Endothelial cell of umbilical vein (primary cell): ENCODE measurements around the gene MACROD2. TPM values are rescaled to one million over a fixed set of nuclear protein-coding genes. Genes with fewer than 3 reads are reported as not detected.

Source experiments
- BruUV-seq: library from RNA; stranded (reverse); fragments of 400-500 nt; replicated peaks from 2 replicates; lab custom pipeline; 2021; lab: Mats Ljungman, UMichigan
- CTCF ChIA-PET: fragments of 300-600, 350-600 bp; sonication (Branson Sonifier 250); formaldehyde crosslinking; loops from one replicate; lab custom pipeline; 2021; ENCODE audit warnings: antibody characterized with exemption, inconsistent platforms; lab: Charles Lee
- POLR2A ChIA-PET: fragments of 300-600, 350-600 bp; sonication (Branson Sonifier 250); formaldehyde crosslinking; loops from one replicate; lab custom pipeline; 2021; ENCODE audit warnings: antibody characterized with exemption, inconsistent platforms; lab: Charles Lee
- DNase-seq: peaks from one replicate; pipeline ENCODE4 v3.0.0-alpha.2; 2011; ENCODE audit warnings: low read depth, low spot score
- FAIRE-seq: peaks from 2 replicates; lab custom pipeline; 2011; peaks lifted over from hg19 to GRCh38; lab: Jason Lieb, UNC
- H2AFZ ChIP-seq: 2 replicates; pipeline ENCODE4 v1.6.0; 2012; ENCODE audit warnings: low read depth, low read length, control low read depth, inconsistent platforms
- H3K27ac ChIP-seq: 2 replicates; pipeline ENCODE4 v1.5.1; 2011; ENCODE audit warnings: low read depth, mild to moderate bottlenecking, control low read depth, low read length, moderate library complexity; ENCODE audit not compliant: insufficient read depth
- H3K27me3 ChIP-seq, 2 experiments: 2 replicates each; pipeline versions ENCODE4 v1.6.0 to v1.6.1; 2011; ENCODE audit warnings: low read length in 2 of 2, mixed read lengths in 1 of 2; ENCODE audit not compliant: control insufficient read depth in 2 of 2, insufficient read depth in 2 of 2
- H3K36me3 ChIP-seq, 2 experiments: 2 replicates in 1 of 2; 3 replicates in 1 of 2; pipeline ENCODE4 v1.5.1; 2011; ENCODE audit warnings: low read length in 2 of 2, mild to moderate bottlenecking in 1 of 2, moderate library complexity in 1 of 2; ENCODE audit not compliant: control insufficient read depth in 2 of 2, insufficient read depth in 2 of 2; ENCODE audit errors: extremely low read depth in 1 of 2
- H3K4me1 ChIP-seq: 3 replicates; pipeline ENCODE4 v1.5.1; 2011; ENCODE audit warnings: mild to moderate bottlenecking, low read length; ENCODE audit not compliant: control insufficient read depth, insufficient read depth; ENCODE audit errors: extremely low read depth
- H3K4me2 ChIP-seq: 2 replicates; pipeline ENCODE4 v1.6.1; 2011; ENCODE audit warnings: low read length, control low read depth, mixed read lengths; ENCODE audit not compliant: insufficient read depth
- H3K4me3 ChIP-seq, 3 experiments: fragments of 200-600 bp in 1 of 3; sonication (generic), shearing (Covaris generic) in 1 of 3; replicated peaks in 1 of 3; 2 replicates each; pipeline ENCODE4 v1.5.1; 2011 to 2016; ENCODE audit warnings: control low read depth in 3 of 3, low read length in 3 of 3, mild to moderate bottlenecking in 2 of 3, inconsistent platforms in 1 of 3, low read depth in 1 of 3, moderate library complexity in 1 of 3; ENCODE audit not compliant: insufficient read depth in 1 of 3
- H3K79me2 ChIP-seq: 2 replicates; pipeline ENCODE4 v1.6.0; 2012; ENCODE audit warnings: low read length, inconsistent platforms; ENCODE audit not compliant: control insufficient read depth, insufficient read depth
- H3K9ac ChIP-seq: replicated peaks from 2 replicates; pipeline ENCODE3; 2011; ENCODE audit warnings: low read length, control low read depth; ENCODE audit not compliant: insufficient read depth; ENCODE audit errors: extremely low read depth
- H3K9me1 ChIP-seq: replicated peaks from 3 replicates; pipeline ENCODE4 v1.6.0; 2011; ENCODE audit warnings: mild to moderate bottlenecking, low read length; ENCODE audit not compliant: control insufficient read depth, insufficient read depth; ENCODE audit errors: extremely low read depth
- H3K9me3 ChIP-seq: replicated peaks from 2 replicates; pipeline ENCODE4 v1.5.1; 2012; ENCODE audit warnings: low read length, inconsistent platforms; ENCODE audit not compliant: control insufficient read depth, insufficient read depth
- H4K20me1 ChIP-seq: replicated peaks from 2 replicates; pipeline ENCODE3; 2011; ENCODE audit warnings: mild to moderate bottlenecking, low read length; ENCODE audit not compliant: control insufficient read depth, insufficient read depth; ENCODE audit errors: extremely low read depth
- CTCF ChIP-seq, 2 donors: IDR thresholded peaks; 1 replicate in 1 of 2; 2 replicates in 1 of 2; pipeline ENCODE4 v1.5.1; 2011; ENCODE audit warnings: low read length in 2 of 2, mild to moderate bottlenecking in 2 of 2, moderate library complexity in 2 of 2, control low read depth in 1 of 2, inconsistent platforms in 1 of 2, low read depth in 1 of 2; ENCODE audit not compliant: insufficient read depth in 1 of 2; ENCODE audit errors: extremely low read depth in 1 of 2
- EZH2 ChIP-seq: IDR thresholded peaks from 2 replicates; pipeline ENCODE4 v1.6.1; 2012; ENCODE audit warnings: borderline replicate concordance, low read depth, mild to moderate bottlenecking, moderate library complexity, low read length, inconsistent platforms; ENCODE audit not compliant: severe bottlenecking
- FOS ChIP-seq: IDR thresholded peaks from 2 replicates; pipeline ENCODE4 v1.6.1; 2011; ENCODE audit warnings: mild to moderate bottlenecking, low read length, moderate library complexity, borderline replicate concordance; ENCODE audit not compliant: insufficient read depth
- GATA2 ChIP-seq: IDR thresholded peaks from 2 replicates; pipeline ENCODE4 v1.7.0; 2011; ENCODE audit warnings: low read depth, mild to moderate bottlenecking, moderate library complexity, mixed read lengths, low read length; ENCODE audit not compliant: insufficient read length, insufficient read depth
- JUN ChIP-seq: IDR thresholded peaks from 2 replicates; pipeline ENCODE4 v1.6.1; 2011; ENCODE audit warnings: borderline replicate concordance, low read depth; ENCODE audit not compliant: insufficient read length, insufficient read depth
- MAX ChIP-seq: IDR thresholded peaks from 2 replicates; pipeline ENCODE4 v1.6.1; 2011; ENCODE audit not compliant: insufficient read depth, insufficient read length
- MYC ChIP-seq: IDR thresholded peaks from one replicate; pipeline ENCODE4 v1.6.1; 2011; ENCODE audit warnings: mild to moderate bottlenecking, low read depth, low read length
- POLR2A ChIP-seq: IDR thresholded peaks from 2 replicates; pipeline ENCODE4 v1.6.1; 2012; ENCODE audit warnings: low read depth, mild to moderate bottlenecking, control low read depth, low read length
- POLR2AphosphoS5 ChIP-seq: IDR thresholded peaks from 2 replicates; pipeline ENCODE4 v1.6.1; 2012; ENCODE audit warnings: low read depth, mild to moderate bottlenecking, control low read depth, low read length, moderate library complexity; ENCODE audit not compliant: insufficient read depth
- dilution Hi-C: fragments of 300-500 bp; cut with MboI; formaldehyde crosslinking; loops from one replicate; pipeline ENCODE4 v1.15.0; 2019; ENCODE audit warnings: low sequenced_read_pairs; ENCODE audit not compliant: extremely low pct_ligation_motif_present
- intact Hi-C: fragments of 100-400 bp; cut with micrococcal nuclease; formaldehyde crosslinking; loops from one replicate; pipeline ENCODE4 v1.10.0; 2022
- polyA plus RNA-seq, 4 experiments: library from polyadenylated mRNA; depleted of rRNA in 3 of 4; stranded (reverse) in 3 of 4; unstranded in 1 of 4; fragments of >200 nt; gene quantifications; 2 replicates each; pipeline versions ENCODE4 v1.2.1 to v1.2.3, GENCODE V29; 2011 to 2012; ENCODE audit warnings: missing spikeins in 1 of 4
- total RNA-seq: library from RNA; stranded (reverse); gene quantifications from 2 replicates; pipeline ENCODE4 v1.2.3, GENCODE V29; 2021

MACROD2 gene
- total and polyA plus RNA-seq, 2 donors (not counting 3 experiments of a cell fraction or from before 2014, with no cell fraction given) = 0.11 to 0.73 TPM

- Histone ChIP-seq H3K4me2 (no peak overlapping the region), H2AFZ (no peak overlapping the region), H3K79me2 (no peaks in the 10 kb centered on the region), H3K4me1 (no peaks in the 10 kb centered on the region), H3K36me3 (no peaks in the 10 kb centered on the region), H3K27ac (no peak overlapping the region), H4K20me1 (no peaks in the 10 kb centered on the region), H3K9ac (no peak overlapping the region), H3K27me3 (no peaks in the 10 kb centered on the region), H3K9me3 (no peaks in the 10 kb centered on the region), H3K4me3 (no peak overlapping the region), H3K9me1 (no peaks in the 10 kb centered on the region)
- intact Hi-C loops = no loop called here
- TF ChIP-seq CTCF (IDR thresholded peaks at IDR 0.05; ENCODE audit: extremely low read depth in 1 of 2, insufficient read depth in 1 of 2, low read depth in 1 of 2, low read length in 2 of 2) (no peak), EZH2 (no peak), POLR2A (no peak), JUN (no peak), POLR2AphosphoS5 (no peak), MAX (no peak), FOS (no peak), MYC (no peak), GATA2 (no peak)
- FAIRE-seq = no peak
- no peak for DNase-seq
- dilution Hi-C loops = no loop called here
- ChIA-PET POLR2A (no interaction called here), CTCF (interaction anchor here (1.4 kb wide), 2 partner anchors 11 to 14 kb away, joined by 4 to 5 read pairs; no protein-coding TSS in a partner anchor)
- no TSS peak for BruUV-seq
These were observed 941.7 kb downstream of the MACROD2 start for GRCh38 chr20:14937021-14937420.
